GM18499 (cell line): ENCODE measurements around the gene MYH14.
"Not testable (repeated sequence)": the region's sequence is repeated elsewhere in the genome, so short reads cannot be mapped to it uniquely, and the experiment has no call there.

ENCODE experiments used
- ATAC-seq: cut with Tn5 transposase; IDR thresholded peaks from one replicate; pipeline ENCODE4 v1.9.1; 2021; ENCODE audit warnings: moderate number of reproducible peaks; ENCODE audit not compliant: insufficient read depth, unreplicated experiment

Gene MYH14

GRCh38 chr19:50328873-50329145 is 125.4 kb downstream of the MYH14 start:
- no peak for ATAC-seq

GRCh38 chr19:50329146-50329925 is 125.9 kb downstream of the MYH14 start, which contains the start of gene KCNC3:
TSS of gene KCNC3 (minus strand) at chr19:50329377. CDS start at chr19:50329082, 295 bp downstream.
- ATAC-seq = no peak

GRCh38 chr19:50329926-50330294 is 126.5 kb downstream of the MYH14 start:
- not testable (repeated sequence) for ATAC-seq

GRCh38 chr19:50330365-50331078 is 127.1 kb downstream of the MYH14 start:
- ATAC-seq = no peak

GRCh38 chr19:50331221-50331993 is 128.0 kb downstream of the MYH14 start:
- ATAC-seq = no peak

- no peak for ATAC-seq
Observed at GRCh38 chr19:50331994-50332243, 128.5 kb downstream of the MYH14 start.

GRCh38 chr19:50332244-50333038 is 129.0 kb downstream of the MYH14 start:
- no peak for ATAC-seq

GRCh38 chr19:50333235-50333736 is 129.9 kb downstream of the MYH14 start:
- no peak for ATAC-seq

GRCh38 chr19:50333737-50334617 is 130.6 kb downstream of the MYH14 start:
- ATAC-seq = no peak

- ATAC-seq = no peak
Observed at GRCh38 chr19:50334741-50335421, 131.5 kb downstream of the MYH14 start.

GRCh38 chr19:50337031-50337430 is 133.6 kb downstream of the MYH14 start:
- not testable (repeated sequence) for ATAC-seq

- ATAC-seq = no peak
Observed at GRCh38 chr19:50340331-50340730, 136.9 kb downstream of the MYH14 start.

- ATAC-seq = peak; percentile 47
Observed at GRCh38 chr19:50341091-50341564, 137.7 kb downstream of the MYH14 start.

GRCh38 chr19:50344661-50345318 is 141.4 kb downstream of the MYH14 start:
- ATAC-seq = peak; percentile 38

GRCh38 chr19:50347089-50347581 is 143.7 kb downstream of the MYH14 start:
- not testable (repeated sequence) for ATAC-seq

GRCh38 chr19:50349277-50350057 is 146.0 kb downstream of the MYH14 start:
- ATAC-seq = no peak

GRCh38 chr19:50352242-50352641 is 148.8 kb downstream of the MYH14 start:
- ATAC-seq = no peak
